RWPE2 (cell line): ENCODE measurements around the gene SLC26A2.

Experiments
- ATAC-seq: fragments of 200-7000 bp; cut with Tn5 transposase; 3 replicates; pipeline ENCODE4 v1.9.1; 2021; ENCODE audit warnings: low read depth
- DNase-seq: peaks from one replicate; pipeline ENCODE4 v3.0.0-alpha.2; 2020; ENCODE audit warnings: low spot score
- H3K27ac ChIP-seq: fragments of 450-650 bp; 2 replicates; pipeline ENCODE4 v1.5.1; 2017; ENCODE audit warnings: mild to moderate bottlenecking; ENCODE audit not compliant: poor library complexity, severe bottlenecking
- H3K27me3 ChIP-seq: fragments of 250-450 bp; sonication (Bioruptor Pico); 2 replicates; pipeline ENCODE4 v1.5.1; 2021; ENCODE audit warnings: mild to moderate bottlenecking, moderate library complexity; ENCODE audit not compliant: insufficient read depth, poor library complexity, severe bottlenecking
- H3K36me3 ChIP-seq: fragments of 250-450 bp; sonication (Bioruptor Pico); 2 replicates; pipeline ENCODE4 v1.5.1; 2020; ENCODE audit warnings: low read depth, mild to moderate bottlenecking, moderate library complexity
- H3K4me1 ChIP-seq: fragments of 250-450 bp; sonication (Bioruptor Pico); 2 replicates; pipeline ENCODE4 v1.5.1; 2021; ENCODE audit warnings: mild to moderate bottlenecking, moderate library complexity; ENCODE audit not compliant: insufficient read depth, poor library complexity, severe bottlenecking
- H3K4me3 ChIP-seq: fragments of 250-450 bp; sonication (Bioruptor Pico); 2 replicates; pipeline ENCODE4 v1.5.1; 2021; ENCODE audit warnings: mild to moderate bottlenecking, moderate library complexity; ENCODE audit not compliant: severe bottlenecking
- H3K9me3 ChIP-seq: fragments of 250-450 bp; sonication (Bioruptor Pico); 2 replicates; pipeline ENCODE4 v1.5.1; 2021; ENCODE audit warnings: mild to moderate bottlenecking, moderate library complexity; ENCODE audit not compliant: severe bottlenecking
- CTCF ChIP-seq: fragments of 450-650 bp; IDR thresholded peaks from one replicate; pipeline ENCODE4 v1.5.1; 2017; ENCODE audit warnings: mild to moderate bottlenecking, moderate library complexity; ENCODE audit not compliant: poor library complexity, severe bottlenecking

The SLC26A2 gene

GRCh38 chr5:149988126-149988525 is 27.6 kb downstream of the SLC26A2 start:
- Histone ChIP-seq H3K4me1 (no peaks in the 10 kb centered on the region), H3K27me3 (no peaks in the 10 kb centered on the region), H3K27ac (no peak overlapping the region), H3K9me3 (no peaks in the 10 kb centered on the region), H3K36me3 (peaks cover 6% of the 10 kb centered on the region), H3K4me3 (no peak overlapping the region)
- peak; percentile 22; the same call in 1 of the 3 replicates for ATAC-seq
- no peak for TF ChIP-seq CTCF
- no peak for DNase-seq

DNA sequence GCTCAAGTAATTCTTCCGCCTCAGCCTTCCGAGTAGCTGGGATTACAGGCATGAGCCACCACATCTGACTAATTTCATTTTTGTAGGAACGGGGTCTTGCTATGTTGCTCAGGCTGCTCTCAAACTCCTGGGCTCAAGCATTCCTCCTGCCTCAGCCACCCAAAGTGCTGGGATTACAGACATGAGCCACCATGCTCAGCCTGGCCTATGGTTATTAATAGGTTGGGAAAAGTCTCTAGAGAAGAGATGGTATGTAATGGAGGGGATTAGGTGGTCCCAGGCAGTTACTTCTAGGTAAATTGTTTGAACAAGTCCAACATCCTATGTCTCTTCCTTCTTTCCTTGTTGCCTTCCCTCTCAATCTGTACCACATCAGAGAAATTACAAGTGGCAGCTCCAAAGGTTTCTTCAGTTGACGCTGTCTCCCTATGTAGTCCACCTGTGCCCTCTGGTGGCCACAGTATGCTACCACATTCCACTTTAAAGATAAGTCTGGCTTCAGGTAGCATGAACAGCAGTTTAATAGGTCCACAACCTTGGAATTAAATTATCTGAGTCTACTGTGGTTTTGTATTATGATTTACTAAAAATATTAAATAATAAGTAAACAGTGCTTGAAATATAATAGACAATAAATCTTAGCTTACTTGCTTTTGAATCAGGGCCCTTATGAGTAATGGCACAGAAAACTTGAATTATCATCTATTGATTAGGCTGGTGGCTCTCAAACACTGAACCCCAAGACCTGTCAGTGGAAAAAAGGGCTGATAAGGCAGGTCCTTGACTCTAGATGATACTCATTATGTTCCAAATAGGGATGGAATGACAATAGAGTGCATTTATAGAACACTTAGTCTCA is 30.2 kb downstream of the SLC26A2 start:
- H3K9me3 ChIP-seq = no peaks in the 10 kb centered on the region
- DNase-seq = no peak
- TF ChIP-seq CTCF = peak; percentile 99
- ATAC-seq = peak; percentile 87
- H3K4me3 ChIP-seq = no peak overlapping the region
- H3K4me1 ChIP-seq = no peaks in the 10 kb centered on the region
- H3K27me3 ChIP-seq = no peaks in the 10 kb centered on the region
- no peak overlapping the region for H3K27ac ChIP-seq
- H3K36me3 ChIP-seq = no peaks in the 10 kb centered on the region

DNA sequence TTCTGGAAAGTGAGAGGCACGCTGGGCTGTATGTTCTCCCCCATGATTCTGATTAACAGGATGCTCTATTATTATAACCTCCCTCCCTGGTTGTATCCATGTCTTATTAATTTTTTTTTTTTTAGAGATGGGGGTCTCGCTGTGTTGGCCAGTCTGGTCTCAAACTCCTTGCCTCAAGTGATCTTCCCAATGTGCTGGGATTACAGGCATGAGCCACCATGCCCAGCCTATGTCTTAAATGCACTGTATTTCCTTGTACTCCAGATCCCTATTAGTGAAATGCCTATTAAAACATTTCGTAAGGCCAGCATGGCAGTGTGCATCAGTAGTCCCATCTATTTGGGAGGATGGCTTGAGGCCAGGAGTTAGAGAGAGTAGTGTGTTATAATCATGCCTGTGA is 32.9 kb downstream of the SLC26A2 start:
- H3K4me3 ChIP-seq = no peak overlapping the region
- no peaks in the 10 kb centered on the region for H3K9me3 ChIP-seq
- DNase-seq (no peak), ATAC-seq (no peak)
- no peak overlapping the region for H3K27ac ChIP-seq
- no peaks in the 10 kb centered on the region for H3K4me1 ChIP-seq
- no peaks in the 10 kb centered on the region for H3K36me3 ChIP-seq
- TF ChIP-seq CTCF = no peak
- no peaks in the 10 kb centered on the region for H3K27me3 ChIP-seq

GRCh38 chr5:149995385-149996204 is 35.0 kb downstream of the SLC26A2 start:
- peaks cover 5% of the 10 kb centered on the region for H3K4me1 ChIP-seq
- ATAC-seq = no peak
- H3K27ac ChIP-seq = no peak overlapping the region
- no peak overlapping the region for H3K4me3 ChIP-seq
- no peak for DNase-seq
- H3K9me3 ChIP-seq = no peaks in the 10 kb centered on the region
- no peaks in the 10 kb centered on the region; the same call in 1 of the 2 replicates for H3K36me3 ChIP-seq
- H3K27me3 ChIP-seq = no peaks in the 10 kb centered on the region
- no peak for TF ChIP-seq CTCF
